PFSK-1 (cell line): Measurements from ENCODE around the gene GNAI3.

Source experiments
- POLR2AphosphoS5 ChIP-seq: IDR thresholded peaks from 2 replicates; pipeline ENCODE4 v1.6.1; 2012; ENCODE audit warnings: low read depth, mild to moderate bottlenecking, control low read depth, low read length, moderate library complexity
- SIN3A ChIP-seq: IDR thresholded peaks from 2 replicates; pipeline ENCODE4 v1.6.1; 2012; ENCODE audit warnings: mild to moderate bottlenecking, low read length, moderate library complexity, borderline replicate concordance; ENCODE audit not compliant: insufficient read depth

DNA sequence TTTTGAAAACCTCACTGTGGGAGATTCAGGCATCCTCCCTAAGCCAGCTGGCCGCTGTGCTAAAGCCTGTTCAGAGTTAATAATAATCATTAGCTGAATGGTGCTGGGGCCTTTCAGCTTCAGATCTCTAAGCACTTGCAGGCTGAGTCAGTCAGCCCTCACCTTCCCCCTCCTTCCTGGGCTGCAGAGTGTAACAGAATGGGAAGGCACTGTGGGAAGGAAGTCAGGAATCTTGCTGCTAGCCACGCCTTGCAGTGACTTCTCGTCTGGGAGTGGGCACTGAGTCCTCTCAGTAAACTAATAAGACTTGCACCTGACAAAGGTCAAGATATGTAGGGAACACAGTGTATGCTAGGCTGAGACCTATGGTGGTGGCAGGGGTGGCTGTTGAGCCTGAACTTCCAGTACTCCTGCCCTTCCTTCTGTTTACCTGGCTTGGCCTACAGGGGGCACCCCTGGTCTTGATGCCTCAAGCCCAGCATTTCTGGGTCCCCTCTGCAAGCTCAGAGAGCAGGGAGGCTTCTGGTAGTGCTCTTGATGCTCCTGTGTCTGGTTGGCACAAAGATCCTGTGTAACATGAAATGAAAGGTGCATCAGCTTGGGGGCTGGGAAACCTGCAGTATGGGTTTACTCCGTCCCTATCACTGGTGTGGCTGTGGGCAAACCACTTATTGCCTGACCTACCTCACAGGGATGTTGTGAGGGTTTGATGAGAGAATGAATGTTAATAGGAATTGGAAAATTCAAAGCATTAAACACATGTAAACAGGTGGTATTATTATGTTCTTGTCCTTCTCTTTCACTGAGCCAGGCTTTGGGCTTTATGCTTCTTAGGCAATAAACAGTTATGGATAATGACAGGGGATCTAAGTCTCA is 48.5 kb upstream of the GNAI3 start:
- TF ChIP-seq POLR2AphosphoS5: no peak
- TF ChIP-seq SIN3A: no peak
